Mesendoderm (in vitro differentiated cells): Measurements from ENCODE around the gene C11orf16. TPM values are rescaled to one million over a fixed set of nuclear protein-coding genes. Genes with fewer than 3 reads are reported as not detected.

Experiments
- DNase-seq: peaks from one replicate; pipeline ENCODE4 v3.0.0; 2013
- H2AK5ac ChIP-seq: 2 replicates; pipeline ENCODE4 v1.6.1; 2013; ENCODE audit warnings: low read length, inconsistent platforms
- H2BK120ac ChIP-seq: 2 replicates; pipeline ENCODE4 v1.6.1; 2013; ENCODE audit warnings: low read depth, mild to moderate bottlenecking, low read length, moderate library complexity, mixed read lengths
- H2BK15ac ChIP-seq: replicated peaks from 2 replicates; pipeline ENCODE4 v1.6.1; 2013; ENCODE audit warnings: low read depth, mild to moderate bottlenecking, moderate library complexity
- H2BK5ac ChIP-seq: 2 replicates; pipeline ENCODE4 v1.6.1; 2013; ENCODE audit warnings: low read length, inconsistent platforms
- H3K18ac ChIP-seq: 2 replicates; pipeline ENCODE4 v1.6.1; 2013; ENCODE audit warnings: mild to moderate bottlenecking, low read length, mixed read lengths
- H3K23ac ChIP-seq: one replicate; pipeline ENCODE4 v1.6.1; 2013; ENCODE audit warnings: low read length
- H3K27ac ChIP-seq: 2 replicates; pipeline ENCODE4 v1.5.1; 2013; ENCODE audit warnings: low read depth, mild to moderate bottlenecking, inconsistent platforms, low read length, moderate library complexity
- H3K27me3 ChIP-seq: 2 replicates; pipeline ENCODE4 v1.6.1; 2013; ENCODE audit warnings: low read length, control low read depth, mild to moderate bottlenecking, inconsistent platforms; ENCODE audit not compliant: insufficient read depth, poor library complexity
- H3K36me3 ChIP-seq: 2 replicates; pipeline ENCODE4 v1.6.1; 2013; ENCODE audit warnings: low read length, inconsistent platforms; ENCODE audit not compliant: control insufficient read depth, insufficient read depth
- H3K4ac ChIP-seq: one replicate; pipeline ENCODE4 v1.6.1; 2013; ENCODE audit warnings: low read depth, mild to moderate bottlenecking, low read length, moderate library complexity
- H3K4me1 ChIP-seq: 2 replicates; pipeline ENCODE4 v1.6.1; 2013; ENCODE audit warnings: low read depth, low read length, inconsistent platforms; ENCODE audit not compliant: control insufficient read depth
- H3K4me2 ChIP-seq: 2 replicates; pipeline ENCODE4 v1.6.1; 2013; ENCODE audit warnings: low read length
- H3K4me3 ChIP-seq: 2 replicates; pipeline ENCODE4 v1.5.1; 2013; ENCODE audit warnings: mild to moderate bottlenecking, low read length
- H3K56ac ChIP-seq: one replicate; pipeline ENCODE4 v1.6.1; 2013; ENCODE audit warnings: low read length
- H3K79me1 ChIP-seq: 2 replicates; pipeline ENCODE4 v1.6.1; 2013; ENCODE audit warnings: low read length, inconsistent platforms
- H3K79me2 ChIP-seq: 2 replicates; pipeline ENCODE4 v1.6.1; 2013; ENCODE audit warnings: mild to moderate bottlenecking, low read length; ENCODE audit not compliant: control insufficient read depth, insufficient read depth
- H3K9ac ChIP-seq: 2 replicates; pipeline ENCODE4 v1.6.1; 2013; ENCODE audit warnings: low read length, inconsistent platforms
- H4K5ac ChIP-seq: one replicate; pipeline ENCODE4 v1.6.1; 2013; ENCODE audit warnings: low read length
- H4K8ac ChIP-seq: one replicate; pipeline ENCODE4 v1.6.1; 2013; ENCODE audit warnings: low read depth, mild to moderate bottlenecking, control low read depth, low read length, moderate library complexity
- whole genome bisulfite sequencing: extraction: QIAGEN DNeasy Blood & Tissue Kit; methylation state at CpG from one replicate; pipeline ENCODE4 v1.1.7; 2013; ENCODE audit warnings: low lambda C conversion rate, missing lambda C conversion rate; ENCODE audit not compliant: insufficient coverage; ENCODE audit errors: extremely low coverage; 5-methylcytosine and 5-hydroxymethylcytosine counted together
- small RNA-seq: library from polyadenylated mRNA; stranded (forward); fragments of <200 nt; extraction: miRNeasy Mini kit (QIAGEN cat#:217004); gene quantifications from one replicate; pipeline ENCODE3, GENCODE V24; 2013; ENCODE audit not compliant: insufficient read depth

C11orf16 gene

GRCh38 chr11:8873741-8874405 is 58.9 kb downstream of the C11orf16 start:
- Histone ChIP-seq H3K4ac (no peak overlapping the region), H3K79me2 (no peaks in the 10 kb centered on the region), H3K27me3 (no peaks in the 10 kb centered on the region), H3K4me2 (no peak overlapping the region), H3K36me3 (no peaks in the 10 kb centered on the region), H3K4me1 (no peaks in the 10 kb centered on the region), H3K79me1 (no peaks in the 10 kb centered on the region), H4K8ac (no peak overlapping the region), H3K27ac (no peak overlapping the region), H3K23ac (no peak overlapping the region), H4K5ac (no peak overlapping the region), H2BK120ac (no peak overlapping the region), H3K18ac (no peak overlapping the region), H3K4me3 (no peak overlapping the region), H3K9ac (no peak overlapping the region), H2BK5ac (no peak overlapping the region), H2AK5ac (no peak overlapping the region), H3K56ac (no peak overlapping the region), H2BK15ac (no peak overlapping the region)
- WGBS, result no CpG with 5 or more reads among the region's 6 CpGs
- no peak for DNase-seq

- Histone ChIP-seq H2BK15ac (no peak overlapping the region), H4K8ac (no peak overlapping the region), H3K27ac (no peak overlapping the region), H3K27me3 (no peaks in the 10 kb centered on the region), H3K79me1 (no peaks in the 10 kb centered on the region), H2AK5ac (no peak overlapping the region), H3K4me1 (peaks cover 3% of the 10 kb centered on the region), H3K9ac (no peak overlapping the region), H4K5ac (no peak overlapping the region), H2BK120ac (no peak overlapping the region), H3K18ac (no peak overlapping the region), H3K4ac (no peak overlapping the region), H3K56ac (no peak overlapping the region), H3K23ac (no peak overlapping the region), H3K4me3 (no peak overlapping the region), H3K36me3 (no peaks in the 10 kb centered on the region), H2BK5ac (no peak overlapping the region), H3K4me2 (no peak overlapping the region), H3K79me2 (peaks cover 4% of the 10 kb centered on the region)
- no peak for DNase-seq
- no CpG with 5 or more reads among the region's 6 CpGs for WGBS
These were observed 60.8 kb downstream of the C11orf16 start for GRCh38 chr11:8871962-8872361.

- H4K8ac ChIP-seq, result no peak overlapping the region
These were observed 61.5 kb downstream of the C11orf16 start for GRCh38 chr11:8871171-8871775.

DNA sequence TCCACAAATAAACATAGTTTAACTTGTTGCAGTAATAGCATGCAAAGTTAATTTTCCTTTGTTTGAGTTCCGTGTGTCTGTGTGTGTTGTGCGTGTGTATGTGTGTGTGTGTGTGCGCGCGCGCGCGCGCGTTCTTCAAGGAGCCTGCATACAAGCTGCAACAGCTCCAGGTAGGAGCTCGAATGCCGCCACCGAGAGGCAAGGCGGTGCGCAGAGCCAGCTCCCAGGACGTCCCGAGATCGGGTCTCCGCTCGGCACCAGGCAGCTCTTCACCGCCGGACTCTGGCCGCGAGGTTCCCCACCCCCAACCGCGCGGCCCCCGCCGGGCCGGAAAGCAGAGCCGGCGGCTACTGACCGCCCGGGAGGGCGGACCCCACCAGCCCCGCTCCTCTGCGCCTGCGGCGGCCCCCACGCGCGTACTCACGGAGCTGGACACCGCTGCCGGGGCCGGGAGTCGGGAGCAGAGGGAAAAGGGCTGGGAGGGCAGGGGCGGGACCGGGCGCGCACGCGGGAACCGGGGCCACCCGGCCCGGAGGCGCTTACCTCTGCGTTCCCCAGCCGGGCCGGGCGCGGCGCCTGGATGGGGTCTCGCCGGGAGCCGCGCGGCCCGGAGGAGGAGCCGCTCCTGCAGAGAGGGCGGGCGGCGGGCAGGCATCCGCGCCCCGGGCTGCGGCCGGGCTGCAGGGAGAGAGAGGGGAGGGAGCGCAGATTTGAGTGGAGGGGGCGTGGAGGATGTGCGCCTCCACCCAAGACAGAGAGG is 62.2 kb downstream of the C11orf16 start:
- Histone ChIP-seq H3K79me1 (no peaks in the 10 kb centered on the region), H4K5ac (no peak overlapping the region), H3K56ac (peak overlapping the region; percentile 87), H3K4me2 (peak overlapping the region; percentile 51), H3K27ac (peak overlapping the region; percentile 99), H4K8ac (peak overlapping the region; percentile 99), H2BK5ac (no peak overlapping the region), H3K18ac (peak overlapping the region; percentile 99), H3K4me3 (peak overlapping the region; percentile 55), H2BK15ac (no peak overlapping the region), H3K23ac (no peak overlapping the region), H3K4ac (peak overlapping the region; percentile 95), H3K9ac (peak overlapping the region; percentile 69), H3K27me3 (no peaks in the 10 kb centered on the region), H3K79me2 (peaks cover 4% of the 10 kb centered on the region), H3K36me3 (no peaks in the 10 kb centered on the region), H3K4me1 (peaks cover 3% of the 10 kb centered on the region), H2BK120ac (peak overlapping the region; percentile 99), H2AK5ac (no peak overlapping the region)
- DNase-seq, result peak; percentile 86
- no CpG with 5 or more reads among the region's 81 CpGs for WGBS

More at GRCh38 chr11:8871171-8871775, 61.5 kb downstream of the C11orf16 start:
- peak; percentile 90 for DNase-seq
- Histone ChIP-seq H2BK15ac (no peak overlapping the region), H3K23ac (no peak overlapping the region), H2BK5ac (no peak overlapping the region), H3K79me1 (no peaks in the 10 kb centered on the region), H3K27me3 (no peaks in the 10 kb centered on the region), H3K36me3 (no peaks in the 10 kb centered on the region), H3K9ac (peak overlapping the region; percentile 69), H3K4me3 (peak overlapping the region; percentile 55), H3K79me2 (peaks cover 4% of the 10 kb centered on the region), H3K18ac (peak overlapping the region; percentile 99), H2AK5ac (no peak overlapping the region), H3K4me1 (peaks cover 3% of the 10 kb centered on the region), H3K27ac (peak overlapping the region; percentile 99), H3K4me2 (peak overlapping the region; percentile 47), H2BK120ac (peak overlapping the region; percentile 99), H4K5ac (no peak overlapping the region), H3K4ac (no peak overlapping the region), H3K56ac (peak overlapping the region; percentile 87)
- no CpG with 5 or more reads among the region's 27 CpGs for WGBS

Small RNAs within 50 kb of the gene (small RNA-seq; reads per million reads assigned to genes)
- gene RF00019, result not detected
